Upper lobe of left lung (tissue), 6 donors: Measurements from ENCODE around the gene TACC2. TPM values are rescaled to one million over a fixed set of nuclear protein-coding genes. Genes with fewer than 3 reads are reported as not detected.

Experiments
- ATAC-seq, 2 donors: fragments of 200-7000 bp; cut with Tn5 transposase; one replicate each; pipeline ENCODE4 v1.9.1; 2022; ENCODE audit warnings: mild to moderate bottlenecking in 2 of 2, moderate library complexity in 2 of 2; ENCODE audit not compliant: low FRiP score in 2 of 2
- DNase-seq, 2 donors: peaks; one replicate each; pipeline ENCODE4 v3.0.0-alpha.2; 2019 to 2020
- H3K27ac ChIP-seq, 4 donors: fragments of 200-600 bp; sonication (generic); one replicate each; pipeline ENCODE4 v1.5.1; 2016 to 2019
- H3K27me3 ChIP-seq, 4 donors: fragments of 200-600 bp; sonication (generic); one replicate each; pipeline ENCODE4 v1.5.1; 2017 to 2019
- H3K36me3 ChIP-seq, 4 donors: fragments of 200-600 bp; sonication (generic); one replicate each; pipeline ENCODE4 v1.5.1; 2016 to 2019
- H3K4me1 ChIP-seq, 4 donors: fragments of 200-600 bp; sonication (generic); one replicate each; pipeline ENCODE4 v1.5.1; 2018 to 2019
- H3K4me3 ChIP-seq, 4 donors: fragments of 200-600 bp; sonication (generic); one replicate each; pipeline ENCODE4 v1.5.1; 2017 to 2019; ENCODE audit warnings: mild to moderate bottlenecking in 2 of 4, moderate library complexity in 1 of 4
- H3K9me3 ChIP-seq, 4 donors: fragments of 200-600 bp; sonication (generic); one replicate each; pipeline ENCODE4 v1.5.1; 2018 to 2019
- EP300 ChIP-seq, 4 donors: sonication (generic); formaldehyde crosslinking; IDR thresholded peaks; one replicate each; pipeline ENCODE4 v1.5.1; 2017; ENCODE audit warnings: antibody characterized with exemption in 4 of 4, control low read depth in 2 of 4
- POLR2A ChIP-seq, 4 donors: fragments of 450-650 bp; IDR thresholded peaks; one replicate each; pipeline ENCODE4 v1.5.1; 2016 to 2017; ENCODE audit warnings: antibody characterized with exemption in 4 of 4, mild to moderate bottlenecking in 2 of 4
- POLR2AphosphoS5 ChIP-seq, 2 donors: sonication (generic); formaldehyde crosslinking; IDR thresholded peaks; one replicate each; pipeline ENCODE4 v1.5.1; 2017; ENCODE audit warnings: antibody characterized with exemption in 2 of 2
- WGBS, 2 donors: methylation state at CpG; one replicate each; pipeline ENCODE4 v1.1.5; 2017 to 2018; 5-methylcytosine and 5-hydroxymethylcytosine counted together
- total RNA-seq, 6 donors: library from RNA; depleted of rRNA in 4 of 6; stranded (reverse); fragments of >200 nt in 4 of 6; gene quantifications; one replicate each; pipeline versions ENCODE4 v1.1.0 to v1.2.1, GENCODE V29; 2016 to 2021
- TF ChIP-seq, protein P1 (sequence below), 6 experiments: fragments of 450-650 bp in 4 of 6; fragments of 200-600 bp in 2 of 6; sonication (generic) in 2 of 6; IDR thresholded peaks; one replicate each; pipeline ENCODE4 v1.5.1; 2016 to 2019; ENCODE audit warnings: antibody characterized with exemption in 6 of 6
- donor health status: DM: no; HTN: no; CAD: no; lungs with moderate emphysema.
- donor health status: DM: no; HTN: yes; CAD: no; lungs with severe emphysema.

TACC2 gene
- total RNA-seq, 6 donors from 2014 or later, result 158 to 701 (median 386) TPM

DNA sequence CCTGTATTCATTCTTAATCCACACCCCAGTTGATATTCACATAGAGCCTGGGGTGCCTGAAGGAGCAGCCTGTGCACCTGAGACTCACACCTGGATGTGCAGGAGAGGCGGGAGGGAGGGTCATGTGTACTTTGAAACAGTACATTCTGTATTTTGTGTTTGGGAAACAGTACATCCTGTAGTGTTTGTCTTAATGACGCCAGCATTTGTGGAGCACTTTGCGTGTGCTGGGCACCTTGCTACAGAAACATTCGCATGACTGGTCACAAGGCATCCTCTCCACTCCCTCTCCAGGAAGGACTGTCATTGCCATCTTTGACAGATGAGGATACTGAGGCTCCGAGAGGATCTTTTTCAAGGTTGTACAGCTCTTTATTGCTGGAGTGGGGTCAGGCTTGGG lies 132.1 kb downstream of the TACC2 start:
- WGBS, 2 donors, result 75 to 77% methylated on average over 5 of the region's 5 CpGs
- TF ChIP-seq EP300 (IDR thresholded peaks at IDR 0.05) (peak; percentile 86 to 100 (median 100)), POLR2A (IDR thresholded peaks at IDR 0.05) (peak in 1 of 4 donors; percentile 56), POLR2AphosphoS5 (IDR thresholded peaks at IDR 0.05) (peak; percentile 89 to 91)
- TF ChIP-seq, protein P1, sequence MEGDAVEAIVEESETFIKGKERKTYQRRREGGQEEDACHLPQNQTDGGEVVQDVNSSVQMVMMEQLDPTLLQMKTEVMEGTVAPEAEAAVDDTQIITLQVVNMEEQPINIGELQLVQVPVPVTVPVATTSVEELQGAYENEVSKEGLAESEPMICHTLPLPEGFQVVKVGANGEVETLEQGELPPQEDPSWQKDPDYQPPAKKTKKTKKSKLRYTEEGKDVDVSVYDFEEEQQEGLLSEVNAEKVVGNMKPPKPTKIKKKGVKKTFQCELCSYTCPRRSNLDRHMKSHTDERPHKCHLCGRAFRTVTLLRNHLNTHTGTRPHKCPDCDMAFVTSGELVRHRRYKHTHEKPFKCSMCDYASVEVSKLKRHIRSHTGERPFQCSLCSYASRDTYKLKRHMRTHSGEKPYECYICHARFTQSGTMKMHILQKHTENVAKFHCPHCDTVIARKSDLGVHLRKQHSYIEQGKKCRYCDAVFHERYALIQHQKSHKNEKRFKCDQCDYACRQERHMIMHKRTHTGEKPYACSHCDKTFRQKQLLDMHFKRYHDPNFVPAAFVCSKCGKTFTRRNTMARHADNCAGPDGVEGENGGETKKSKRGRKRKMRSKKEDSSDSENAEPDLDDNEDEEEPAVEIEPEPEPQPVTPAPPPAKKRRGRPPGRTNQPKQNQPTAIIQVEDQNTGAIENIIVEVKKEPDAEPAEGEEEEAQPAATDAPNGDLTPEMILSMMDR (IDR thresholded peaks at IDR 0.05), result no peak
- H3K27me3 ChIP-seq, result no peaks in the 10 kb centered on the region
- peak in 1 of 2 donors; percentile 90 for DNase-seq
- no peaks in the 10 kb centered on the region for H3K9me3 ChIP-seq
- ATAC-seq, result peak; percentile 50 to 91
- H3K4me1 ChIP-seq, result peaks cover 0 to 30% (median 28%) of the 10 kb centered on the region in 4 donors
- H3K4me3 ChIP-seq, result no peak overlapping the region
- peak overlapping the region; percentile 76 to 86 (median 79) for H3K27ac ChIP-seq
- H3K36me3 ChIP-seq, result no peaks in the 10 kb centered on the region

DNA sequence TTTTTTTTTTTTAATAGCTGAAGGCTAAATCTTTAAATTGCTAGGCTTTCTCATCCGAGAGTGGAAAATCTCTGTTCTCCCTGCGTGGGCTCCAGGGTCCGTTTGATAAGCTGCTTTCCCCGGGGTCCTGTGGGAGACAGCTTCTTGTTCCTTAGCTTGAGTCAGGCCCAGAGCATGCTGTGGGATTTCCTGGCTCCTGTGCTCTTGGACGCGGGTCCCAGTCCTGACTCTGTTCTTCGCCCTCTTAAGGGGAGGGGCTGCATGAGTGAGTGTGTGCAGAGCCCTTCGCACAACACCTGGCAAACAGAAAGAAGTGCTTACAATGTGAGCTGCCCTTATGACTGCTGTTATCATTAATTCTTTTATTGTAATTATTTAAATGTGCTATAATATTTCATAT lies 133.5 kb downstream of the TACC2 start:
- H3K27ac ChIP-seq, result peak overlapping the region; percentile 32 to 86 (median 79)
- H3K27me3 ChIP-seq, result no peaks in the 10 kb centered on the region
- no peaks in the 10 kb centered on the region for H3K36me3 ChIP-seq
- H3K4me1 ChIP-seq, result peaks cover 5 to 31% (median 23%) of the 10 kb centered on the region in 4 donors
- no peak for ATAC-seq
- TF ChIP-seq POLR2A (IDR thresholded peaks at IDR 0.05), result no peak
- 64 to 77% methylated on average over 8 of the region's 8 CpGs for WGBS, 2 donors
- DNase-seq, result no peak
- H3K9me3 ChIP-seq, result no peaks in the 10 kb centered on the region
- no peak overlapping the region for H3K4me3 ChIP-seq

DNA sequence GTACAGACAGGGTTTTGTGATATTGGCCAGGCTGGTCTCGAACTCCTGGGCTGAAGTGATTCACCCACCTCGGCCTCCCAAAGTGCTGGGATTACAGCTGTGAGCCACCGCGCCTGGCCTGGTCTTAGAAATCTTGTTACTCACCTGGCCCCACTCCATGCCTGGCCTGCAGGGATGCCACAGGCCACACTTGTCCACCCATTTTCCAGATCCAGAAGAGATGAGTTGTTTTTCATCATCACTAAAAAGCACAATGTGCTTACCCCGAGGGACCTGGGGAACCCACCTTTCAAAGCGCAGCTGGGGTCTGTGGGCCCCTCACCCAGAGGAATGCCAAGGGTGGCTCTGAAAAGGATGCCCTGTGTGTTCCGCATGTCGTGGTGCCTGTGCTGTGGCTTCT lies 134.2 kb downstream of the TACC2 start:
- H3K4me3 ChIP-seq, result no peak overlapping the region
- WGBS, 2 donors, result 62 to 81% methylated on average over 8 of the region's 8 CpGs
- ATAC-seq, result no peak
- no peaks in the 10 kb centered on the region for H3K9me3 ChIP-seq
- peaks cover 12 to 32% (median 27%) of the 10 kb centered on the region in 4 donors for H3K4me1 ChIP-seq
- no peaks in the 10 kb centered on the region for H3K27me3 ChIP-seq
- no peak for DNase-seq
- no peak for TF ChIP-seq EP300 (IDR thresholded peaks at IDR 0.05)
- H3K36me3 ChIP-seq, result no peaks in the 10 kb centered on the region
- H3K27ac ChIP-seq, result peak overlapping the region; percentile 32 to 86 (median 79)

DNA sequence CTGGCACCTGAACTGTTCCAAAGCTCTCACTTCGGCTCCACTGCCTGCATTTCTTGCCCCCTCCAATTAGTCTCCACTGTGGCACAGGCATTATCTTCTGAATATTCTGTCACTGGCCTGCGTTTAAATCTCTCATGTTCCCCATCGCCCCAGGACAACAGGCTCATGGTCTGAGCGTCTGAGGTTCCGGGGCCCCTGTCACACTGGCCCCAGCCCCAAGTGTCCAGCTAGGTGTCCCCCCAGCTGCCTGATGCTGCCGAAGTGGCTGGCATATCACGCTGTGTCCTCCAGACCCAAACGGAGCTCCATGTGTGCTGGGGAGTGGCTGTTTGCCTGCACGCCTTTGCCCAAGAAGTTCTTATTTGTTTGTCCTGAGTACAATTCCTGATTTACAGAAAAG lies 135.4 kb downstream of the TACC2 start:
- Histone ChIP-seq H3K36me3 (no peaks in the 10 kb centered on the region), H3K9me3 (no peaks in the 10 kb centered on the region), H3K27ac (peak overlapping the region in 2 of 4 donors; percentile 32 to 92), H3K27me3 (no peaks in the 10 kb centered on the region), H3K4me3 (no peak overlapping the region), H3K4me1 (peaks cover 18 to 32% (median 22%) of the 10 kb centered on the region in 4 donors)
- WGBS, 2 donors, result 72 to 74% methylated on average over 9 of the region's 9 CpGs
- DNase-seq (peak in 1 of 2 donors; percentile 40), ATAC-seq (no peak)
- no peak for TF ChIP-seq POLR2A (IDR thresholded peaks at IDR 0.05)
- no peak for TF ChIP-seq POLR2AphosphoS5 (IDR thresholded peaks at IDR 0.05)
- TF ChIP-seq, protein P1 (IDR thresholded peaks at IDR 0.05), result no peak
- no peak for TF ChIP-seq EP300 (IDR thresholded peaks at IDR 0.05)

DNA sequence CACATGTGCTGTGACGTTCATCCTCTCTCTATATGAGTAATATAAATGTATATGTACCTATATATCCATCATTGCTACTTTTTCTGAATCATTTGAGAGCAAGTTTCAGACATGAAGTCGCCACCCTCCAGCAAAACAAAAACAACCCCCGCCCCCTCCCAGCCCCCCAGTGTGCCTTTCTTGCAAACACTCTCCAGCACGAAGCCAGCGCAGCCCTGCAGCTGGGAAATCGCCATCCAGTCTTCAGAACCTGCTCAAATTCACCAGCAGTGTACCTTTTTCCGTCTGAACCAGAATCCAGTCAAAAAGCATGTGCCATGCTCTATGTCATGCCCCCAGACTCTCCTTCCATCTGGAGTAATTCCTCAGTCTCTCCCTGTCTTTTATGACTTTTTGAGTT lies 135.8 kb downstream of the TACC2 start:
- H3K4me3 ChIP-seq, result no peak overlapping the region
- H3K36me3 ChIP-seq, result no peaks in the 10 kb centered on the region
- peaks cover 18 to 32% (median 21%) of the 10 kb centered on the region in 4 donors for H3K4me1 ChIP-seq
- ATAC-seq, result no peak
- H3K9me3 ChIP-seq, result no peaks in the 10 kb centered on the region
- peak overlapping the region in 2 of 4 donors; percentile 87 to 92 for H3K27ac ChIP-seq
- TF ChIP-seq POLR2A (IDR thresholded peaks at IDR 0.05), result no peak
- TF ChIP-seq POLR2AphosphoS5 (IDR thresholded peaks at IDR 0.05), result no peak
- no peak for DNase-seq
- no peaks in the 10 kb centered on the region for H3K27me3 ChIP-seq
- WGBS, 2 donors, result 70 to 72% methylated on average over 7 of the region's 7 CpGs

DNA sequence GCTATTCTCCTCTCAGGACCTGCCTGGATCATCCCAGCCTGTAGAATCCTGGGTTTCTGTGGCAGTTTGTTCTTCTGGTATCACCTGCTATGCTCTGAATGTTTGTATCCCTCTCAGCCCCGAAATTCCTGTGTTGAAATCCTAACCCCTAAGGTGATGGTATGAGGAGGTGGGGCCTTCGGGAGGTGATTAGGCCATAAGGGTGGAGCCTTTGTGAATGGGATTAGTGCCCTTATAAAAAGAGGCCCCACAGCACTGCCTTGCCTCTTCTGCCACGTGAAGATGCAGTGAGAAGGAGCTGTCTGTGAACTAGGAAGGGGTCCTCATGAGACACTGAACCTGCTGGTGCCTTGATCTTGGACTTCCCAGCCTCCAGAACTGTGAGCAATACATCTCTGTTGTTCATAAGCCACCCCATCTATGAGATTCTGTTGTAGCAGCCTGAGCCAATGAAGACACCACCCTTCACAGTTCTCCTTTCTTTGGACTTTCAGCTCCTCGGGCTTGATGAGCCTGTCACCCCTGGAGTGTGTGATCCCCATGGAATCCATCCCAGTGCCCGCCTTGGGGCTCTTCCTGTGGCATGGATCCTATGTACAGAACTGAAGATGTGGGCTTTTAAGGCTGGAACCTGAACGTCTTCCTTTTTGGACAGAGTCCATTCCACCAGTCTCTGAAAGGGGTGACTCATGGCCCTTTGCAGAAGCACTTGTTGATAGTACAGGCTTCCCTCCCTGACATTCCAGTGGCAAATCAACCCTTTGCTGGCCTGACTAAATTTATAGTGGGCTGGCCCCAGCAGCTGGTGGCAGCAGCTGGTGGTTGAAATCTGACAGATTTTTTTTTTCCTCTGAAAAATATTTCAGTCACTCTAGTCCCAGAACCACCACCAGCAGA lies 138.0 kb downstream of the TACC2 start:
- WGBS, 2 donors, result 46 to 49% methylated on average over 6 of the region's 6 CpGs
- peak in 3 of 4 donors; percentile 70 to 96 (median 92) for TF ChIP-seq POLR2A (IDR thresholded peaks at IDR 0.05)
- TF ChIP-seq, protein P1 (IDR thresholded peaks at IDR 0.05), result no peak
- TF ChIP-seq POLR2AphosphoS5 (IDR thresholded peaks at IDR 0.05), result peak; percentile 44 to 95
- TF ChIP-seq EP300 (IDR thresholded peaks at IDR 0.05), result peak in 1 of 4 donors; percentile 81
- H3K9me3 ChIP-seq, result no peaks in the 10 kb centered on the region
- H3K4me3 ChIP-seq, result peak overlapping the region in 3 of 4 donors; percentile 38 to 50 (median 43)
- ATAC-seq (peak; percentile 86 to 91), DNase-seq (peak in 1 of 2 donors; percentile 76)
- H3K27me3 ChIP-seq, result no peaks in the 10 kb centered on the region
- no peaks in the 10 kb centered on the region for H3K36me3 ChIP-seq
- H3K4me1 ChIP-seq, result peaks cover 15 to 32% (median 22%) of the 10 kb centered on the region in 4 donors
- peak overlapping the region; percentile 72 to 92 (median 86) for H3K27ac ChIP-seq
